Measurements from ENCODE around the gene ATP2C2.

ATP2C2 gene

DNA sequence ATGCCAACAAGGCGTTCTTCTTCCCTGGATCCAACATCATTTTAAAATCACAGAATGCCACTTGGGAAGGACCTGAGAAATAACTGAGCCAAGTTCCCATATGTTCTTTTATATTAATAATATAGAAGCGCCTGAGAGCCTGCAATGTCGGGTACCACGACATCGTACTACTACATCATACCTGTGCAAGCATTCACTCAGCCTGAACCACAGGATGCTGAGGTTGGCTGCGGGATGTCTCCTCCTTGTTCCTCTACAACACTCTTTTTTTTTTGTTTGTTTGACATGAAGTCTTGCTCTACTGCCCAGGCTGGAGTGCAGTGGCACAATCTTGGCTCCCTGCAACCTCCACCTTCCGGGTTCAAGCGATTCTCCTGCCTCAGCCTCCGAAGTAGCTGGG, 2.1 kb upstream of the ATP2C2 start:
- DNase-seq = peak; percentile 47
- H3K27me3 Mint-ChIP-seq = peaks cover 81% of the 10 kb centered on the region
- no peaks in the 10 kb centered on the region for H3K36me3 Mint-ChIP-seq
- H3K9me3 Mint-ChIP-seq = no peaks in the 10 kb centered on the region
- no peak overlapping the region for H3K27ac Mint-ChIP-seq
- CTCF ChIA-PET = no interaction called here
- no peak overlapping the region for H3K4me3 Mint-ChIP-seq
- H3K4me1 Mint-ChIP-seq = peaks cover 36% of the 10 kb centered on the region

DNA sequence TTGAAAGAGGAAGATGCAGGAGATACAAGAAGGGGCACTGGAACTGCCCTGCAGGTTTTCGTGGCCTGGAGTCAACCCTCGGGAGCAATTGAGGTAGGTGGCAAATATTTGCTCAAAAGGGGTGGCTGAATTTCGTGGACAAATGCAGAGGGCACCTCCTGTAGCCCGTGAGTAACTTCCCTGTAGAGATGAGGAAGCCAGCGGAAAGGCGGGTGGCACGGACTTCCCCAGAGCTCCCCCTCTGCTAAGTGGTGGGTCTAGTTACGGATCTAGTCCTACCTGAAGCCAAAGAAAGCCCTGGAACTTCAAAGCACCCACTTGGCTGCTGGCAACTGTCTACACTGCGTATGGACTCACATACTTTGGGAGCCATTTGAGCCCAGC, 1.0 kb upstream of the ATP2C2 start:
- Mint-ChIP-seq H3K27ac (no peak overlapping the region), H3K4me3 (no peak overlapping the region), H3K27me3 (peaks cover 85% of the 10 kb centered on the region), H3K9me3 (no peaks in the 10 kb centered on the region), H3K4me1 (peaks cover 37% of the 10 kb centered on the region), H3K36me3 (no peaks in the 10 kb centered on the region)
- DNase-seq = no peak
- CTCF ChIA-PET = no interaction called here

- Mint-ChIP-seq H3K4me3 (no peak overlapping the region), H3K4me1 (peaks cover 37% of the 10 kb centered on the region), H3K36me3 (no peaks in the 10 kb centered on the region), H3K27ac (no peak overlapping the region), H3K27me3 (peaks cover 80% of the 10 kb centered on the region), H3K9me3 (no peaks in the 10 kb centered on the region)
- no peak for DNase-seq
- CTCF ChIA-PET = no interaction called here
These were observed 509 bp upstream of the ATP2C2 start for GRCh38 chr16:84367750-84368307.

- Mint-ChIP-seq H3K36me3 (no peaks in the 10 kb centered on the region), H3K27ac (no peak overlapping the region), H3K4me3 (no peak overlapping the region), H3K9me3 (no peaks in the 10 kb centered on the region), H3K4me1 (peaks cover 37% of the 10 kb centered on the region), H3K27me3 (peaks cover 75% of the 10 kb centered on the region)
- DNase-seq = no peak
- CTCF ChIA-PET = interaction anchor here (0.9 kb wide), 1 partner anchor 61 kb away, joined by 3 read pairs; no protein-coding TSS in a partner anchor
These were observed 767 bp downstream of the ATP2C2 start for GRCh38 chr16:84369105-84369504.

- peaks cover 73% of the 10 kb centered on the region for H3K27me3 Mint-ChIP-seq
- DNase-seq = peak; percentile 39
- H3K9me3 Mint-ChIP-seq = no peaks in the 10 kb centered on the region
- no peak overlapping the region for H3K27ac Mint-ChIP-seq
- H3K4me1 Mint-ChIP-seq = peaks cover 37% of the 10 kb centered on the region
- H3K36me3 Mint-ChIP-seq = no peaks in the 10 kb centered on the region
- CTCF ChIA-PET = no interaction called here
- no peak overlapping the region for H3K4me3 Mint-ChIP-seq
These were observed 1.7 kb downstream of the ATP2C2 start for GRCh38 chr16:84369938-84370627.

DNA sequence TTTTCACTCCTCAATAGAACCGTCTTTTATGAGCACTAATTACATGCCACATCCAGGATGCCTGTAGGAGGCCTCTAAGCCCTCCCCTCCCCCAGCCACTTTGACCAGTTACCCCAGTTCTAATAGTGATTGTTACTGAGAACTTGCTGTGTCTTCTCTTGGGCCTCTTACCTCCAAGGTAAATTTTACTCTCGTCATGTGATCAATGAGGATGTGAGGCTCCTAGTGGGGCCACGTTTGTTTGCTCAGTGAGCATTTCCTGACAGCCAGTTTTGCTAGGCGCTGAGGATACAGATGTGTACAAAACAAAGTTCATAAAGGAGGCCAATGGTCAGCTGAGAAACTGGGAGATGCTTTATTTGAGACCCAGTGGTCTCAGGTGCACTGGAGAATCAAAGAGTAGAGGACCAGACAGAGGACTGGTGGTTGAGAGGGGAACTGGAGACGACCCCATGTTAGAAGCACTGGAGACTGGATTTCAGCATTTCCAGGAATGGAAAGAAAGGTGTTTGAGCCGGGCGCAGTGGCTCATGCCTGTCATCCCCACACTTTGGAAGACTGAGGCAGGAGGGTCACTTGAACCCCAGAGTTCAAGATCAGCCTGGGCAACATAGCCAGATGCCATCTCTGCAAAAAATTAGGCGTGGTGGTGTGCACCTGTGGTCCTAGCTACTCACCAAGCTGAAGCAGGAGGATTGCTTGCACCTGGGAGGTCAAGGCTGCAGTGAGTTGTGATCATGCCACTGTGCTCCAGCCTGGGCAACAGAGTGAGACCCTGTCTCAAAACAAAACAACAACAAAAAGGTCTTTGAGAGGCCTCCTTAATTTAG, 2.6 kb downstream of the ATP2C2 start:
- Mint-ChIP-seq H3K27me3 (peaks cover 79% of the 10 kb centered on the region), H3K27ac (no peak overlapping the region), H3K36me3 (no peaks in the 10 kb centered on the region), H3K4me1 (peaks cover 37% of the 10 kb centered on the region), H3K4me3 (no peak overlapping the region), H3K9me3 (no peaks in the 10 kb centered on the region)
- no peak for DNase-seq
- CTCF ChIA-PET = no interaction called here

DNA sequence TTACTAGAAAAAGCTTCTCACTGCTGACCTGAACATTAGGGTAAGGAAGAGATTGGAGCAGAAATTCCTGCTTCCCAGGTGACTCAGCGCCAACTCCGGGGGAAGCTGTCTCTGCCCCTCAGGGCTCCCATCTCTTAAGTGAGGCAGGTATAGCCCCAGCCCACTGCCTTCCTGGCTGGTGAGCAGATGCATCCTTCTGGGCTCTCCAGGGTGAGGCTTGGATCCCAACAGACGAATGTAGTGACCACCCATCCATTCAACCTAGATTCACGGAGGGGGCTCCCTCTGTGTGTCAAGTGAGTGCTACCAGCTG, 3.2 kb downstream of the ATP2C2 start:
- Mint-ChIP-seq H3K27me3 (peaks cover 79% of the 10 kb centered on the region), H3K4me3 (no peak overlapping the region), H3K4me1 (peaks cover 31% of the 10 kb centered on the region), H3K27ac (peak overlapping the region; percentile 13), H3K36me3 (no peaks in the 10 kb centered on the region), H3K9me3 (no peaks in the 10 kb centered on the region)
- CTCF ChIA-PET = no interaction called here
- DNase-seq = no peak

- Mint-ChIP-seq H3K9me3 (no peaks in the 10 kb centered on the region), H3K27me3 (peaks cover 77% of the 10 kb centered on the region), H3K36me3 (no peaks in the 10 kb centered on the region), H3K27ac (no peak overlapping the region), H3K4me1 (peaks cover 17% of the 10 kb centered on the region), H3K4me3 (no peak overlapping the region)
- DNase-seq = no peak
- CTCF ChIA-PET = interaction anchor here (0.6 kb wide), 1 partner anchor 9 kb away, joined by 4 read pairs; no protein-coding TSS in a partner anchor
These were observed 5.7 kb downstream of the ATP2C2 start for GRCh38 chr16:84373907-84374489.

GRCh38 chr16:84378099-84378498, 9.8 kb downstream of the ATP2C2 start:
- peaks cover 65% of the 10 kb centered on the region for H3K27me3 Mint-ChIP-seq
- no peak overlapping the region for H3K4me3 Mint-ChIP-seq
- peaks cover 19% of the 10 kb centered on the region for H3K4me1 Mint-ChIP-seq
- H3K36me3 Mint-ChIP-seq = no peaks in the 10 kb centered on the region
- no peaks in the 10 kb centered on the region for H3K9me3 Mint-ChIP-seq
- CTCF ChIA-PET = no interaction called here
- H3K27ac Mint-ChIP-seq = no peak overlapping the region
- DNase-seq = no peak

DNA sequence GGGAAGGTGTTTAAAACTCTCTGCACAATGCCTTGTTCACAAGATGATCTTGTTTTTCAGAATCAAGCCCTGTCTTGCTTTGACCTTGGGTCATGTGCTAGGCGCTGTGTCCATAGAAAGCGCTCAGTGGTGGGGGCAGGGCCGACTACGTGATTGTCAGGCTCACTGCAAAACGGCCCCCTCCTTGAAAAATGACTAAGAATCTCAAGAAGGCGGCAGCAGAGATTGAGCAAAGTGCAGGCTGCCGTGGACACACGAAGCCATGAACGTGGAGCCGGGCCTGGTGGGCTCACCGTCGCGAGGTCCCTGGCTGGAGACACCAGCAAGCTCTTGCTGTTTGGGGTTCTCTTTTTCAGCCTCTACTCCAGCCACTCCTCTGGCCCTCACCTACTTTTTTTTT, 10.2 kb downstream of the ATP2C2 start:
- DNase-seq = no peak
- Mint-ChIP-seq H3K9me3 (no peaks in the 10 kb centered on the region), H3K27me3 (peaks cover 61% of the 10 kb centered on the region), H3K27ac (no peak overlapping the region), H3K36me3 (no peaks in the 10 kb centered on the region), H3K4me1 (peaks cover 19% of the 10 kb centered on the region), H3K4me3 (no peak overlapping the region)
- CTCF ChIA-PET = no interaction called here

DNA sequence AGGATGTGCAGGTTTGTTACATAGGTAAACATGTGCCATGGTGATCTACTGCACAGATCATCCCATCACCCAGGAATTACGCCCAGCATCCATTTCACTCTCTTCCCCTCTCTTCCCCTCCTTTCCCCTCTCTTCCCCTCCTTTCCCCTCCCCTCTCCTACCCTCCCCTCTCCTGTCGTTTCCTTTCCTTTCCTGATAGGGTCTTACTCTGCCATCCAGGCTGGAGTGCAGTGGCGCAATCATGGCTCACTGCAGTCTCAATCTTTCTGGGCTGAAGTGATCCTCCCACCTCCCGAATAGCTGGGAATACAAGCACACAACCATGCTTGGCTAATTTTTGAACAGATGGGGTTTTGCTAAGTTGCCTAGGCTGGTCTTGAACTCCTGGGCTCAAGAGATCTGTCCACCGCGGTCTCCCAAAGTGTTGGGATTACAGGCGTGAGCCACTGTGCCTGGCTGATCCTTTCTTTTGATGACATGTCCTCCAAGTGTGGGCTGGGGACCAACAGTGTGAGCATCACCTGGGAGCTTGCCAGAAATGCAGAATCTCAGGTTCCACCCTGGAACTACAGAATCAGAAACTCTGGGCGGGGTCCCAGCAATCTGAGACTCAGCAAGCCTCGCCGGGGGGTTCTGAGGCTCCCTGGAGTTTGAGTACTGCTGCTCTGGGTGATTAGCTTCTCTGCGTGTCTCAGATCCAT, 10.8 kb downstream of the ATP2C2 start:
- CTCF ChIA-PET = no interaction called here
- Mint-ChIP-seq H3K27me3 (peaks cover 61% of the 10 kb centered on the region), H3K4me1 (peaks cover 19% of the 10 kb centered on the region), H3K4me3 (no peak overlapping the region), H3K36me3 (no peaks in the 10 kb centered on the region), H3K9me3 (no peaks in the 10 kb centered on the region), H3K27ac (no peak overlapping the region)
- no peak for DNase-seq

GRCh38 chr16:84379709-84380362, 11.5 kb downstream of the ATP2C2 start:
- H3K36me3 Mint-ChIP-seq = no peaks in the 10 kb centered on the region
- peak overlapping the region; percentile 70 for H3K27ac Mint-ChIP-seq
- H3K4me3 Mint-ChIP-seq = no peak overlapping the region
- H3K9me3 Mint-ChIP-seq = peaks cover 2% of the 10 kb centered on the region
- H3K27me3 Mint-ChIP-seq = peaks cover 57% of the 10 kb centered on the region
- DNase-seq = no peak
- peaks cover 19% of the 10 kb centered on the region for H3K4me1 Mint-ChIP-seq
- CTCF ChIA-PET = no interaction called here

DNA sequence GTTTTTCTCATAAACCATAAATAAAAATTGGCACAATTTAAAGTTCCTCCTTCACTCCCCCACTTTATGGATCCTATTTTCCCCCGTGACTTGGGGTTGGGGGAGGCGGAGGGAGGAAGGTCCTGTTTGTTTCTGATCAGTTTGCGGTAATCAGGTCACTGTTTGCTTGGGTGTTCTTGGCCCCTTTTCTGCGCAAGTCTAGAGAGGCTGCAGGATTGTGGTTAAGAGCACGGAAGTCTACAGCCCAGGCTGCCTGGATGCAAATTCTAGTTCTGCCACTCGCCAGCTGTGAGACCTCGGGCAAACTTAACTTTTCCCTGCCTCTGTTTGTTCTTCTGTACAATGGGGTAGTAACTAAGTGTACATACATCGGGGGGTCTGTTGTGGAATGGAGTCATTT, 12.1 kb downstream of the ATP2C2 start:
- H3K9me3 Mint-ChIP-seq = peaks cover 8% of the 10 kb centered on the region
- H3K27ac Mint-ChIP-seq = peak overlapping the region; percentile 70
- H3K4me1 Mint-ChIP-seq = peaks cover 19% of the 10 kb centered on the region
- peak; percentile 54 for DNase-seq
- no peak overlapping the region for H3K4me3 Mint-ChIP-seq
- CTCF ChIA-PET = no interaction called here
- H3K36me3 Mint-ChIP-seq = peaks cover 2% of the 10 kb centered on the region
- peaks cover 52% of the 10 kb centered on the region for H3K27me3 Mint-ChIP-seq

- no peak overlapping the region for H3K4me3 Mint-ChIP-seq
- H3K27me3 Mint-ChIP-seq = peaks cover 34% of the 10 kb centered on the region
- H3K9me3 Mint-ChIP-seq = peaks cover 17% of the 10 kb centered on the region
- H3K36me3 Mint-ChIP-seq = peaks cover 2% of the 10 kb centered on the region
- H3K27ac Mint-ChIP-seq = no peak overlapping the region
- CTCF ChIA-PET = no interaction called here
- DNase-seq = no peak
- peaks cover 19% of the 10 kb centered on the region for H3K4me1 Mint-ChIP-seq
These were observed 14.1 kb downstream of the ATP2C2 start for GRCh38 chr16:84382396-84382795.

Data from activated naive CD4-positive, alpha-beta T cell treated with anti-CD3 and anti-CD28 coated beads, Interleukin-2, amount 10 ng/mL, durations not matched to agents 7 days and 5 days (primary cell).